Ascending aorta (tissue), 2 donors: ENCODE measurements around the gene RSRC1. TPM values are rescaled to one million over a fixed set of nuclear protein-coding genes. Genes with fewer than 3 reads are reported as not detected.
A peak's percentile ranks its signal among the peaks of the same experiment; 100 is the strongest.

Experiments
- DNase-seq, 2 donors: peaks; one replicate each; pipeline ENCODE4 v3.0.0-alpha.2; 2019; ENCODE audit warnings: low spot score in 2 of 2
- H3K27ac ChIP-seq, 2 donors: fragments of 200-600 bp; sonication (generic); one replicate each; pipeline ENCODE4 v1.5.1; 2016 to 2017; ENCODE audit warnings: mild to moderate bottlenecking in 1 of 2
- H3K27me3 ChIP-seq: fragments of 200-600 bp; sonication (generic); one replicate; pipeline ENCODE4 v1.5.1; 2017
- H3K36me3 ChIP-seq, 2 donors: fragments of 200-600 bp; sonication (generic); one replicate each; pipeline ENCODE4 v1.5.1; 2016
- H3K4me1 ChIP-seq, 2 donors: fragments of 200-600 bp; sonication (generic); one replicate each; pipeline ENCODE4 v1.5.1; 2016 to 2017; ENCODE audit warnings: mild to moderate bottlenecking in 1 of 2
- H3K4me3 ChIP-seq, 2 donors: fragments of 200-600 bp; sonication (generic); one replicate each; pipeline ENCODE4 v1.5.1; 2016 to 2017; ENCODE audit warnings: mild to moderate bottlenecking in 1 of 2
- H3K9me3 ChIP-seq, 2 donors: fragments of 200-600 bp; sonication (generic); one replicate each; pipeline ENCODE4 v1.5.1; 2016
- CTCF ChIP-seq, 3 experiments: fragments of 200-600 bp in 2 of 3; fragments of 450-650 bp in 1 of 3; sonication (generic) in 2 of 3; IDR thresholded peaks; one replicate each; pipeline ENCODE4 v1.5.1; 2016 to 2019; ENCODE audit warnings: antibody characterized with exemption in 3 of 3, mild to moderate bottlenecking in 1 of 3, moderate library complexity in 1 of 3
- intact Hi-C: fragments of 100-400 bp; cut with DNase I; formaldehyde crosslinking; loops from one replicate; pipeline ENCODE4 v1.15.1; 2023
- total RNA-seq: library from RNA; depleted of rRNA; stranded (reverse); fragments of >200 nt; gene quantifications from one replicate; pipeline ENCODE4 v1.1.0, GENCODE V29; 2016

RSRC1 gene
- total RNA-seq, 1 donor from 2014 or later = 28.0 TPM

- Histone ChIP-seq H3K4me3 (peak overlapping the region; percentile 44 to 57), H3K27me3 (peaks cover 30% of the 10 kb centered on the region), H3K27ac (no peak overlapping the region), H3K4me1 (peaks cover 7 to 8% of the 10 kb centered on the region in 2 donors), H3K36me3 (no peaks in the 10 kb centered on the region), H3K9me3 (no peaks in the 10 kb centered on the region)
- no peak for TF ChIP-seq CTCF (IDR thresholded peaks at IDR 0.05)
- peak in 1 of 2 donors; percentile 63 for DNase-seq
- intact Hi-C loops = no loop called here
Measured at GRCh38 chr3:158097593-158098308, 12.1 kb upstream of the RSRC1 start.

- Histone ChIP-seq H3K36me3 (no peaks in the 10 kb centered on the region), H3K4me1 (peaks cover 7 to 9% of the 10 kb centered on the region in 2 donors), H3K27ac (no peak overlapping the region), H3K27me3 (peaks cover 35% of the 10 kb centered on the region), H3K4me3 (peak overlapping the region; percentile 44 to 57), H3K9me3 (no peaks in the 10 kb centered on the region)
- intact Hi-C loops = no loop called here
- no peak for TF ChIP-seq CTCF (IDR thresholded peaks at IDR 0.05)
- no peak for DNase-seq
Measured at GRCh38 chr3:158098309-158098639, 11.6 kb upstream of the RSRC1 start.

GRCh38 chr3:158098834-158099424, 11.0 kb upstream of the RSRC1 start:
- Histone ChIP-seq H3K4me1 (peaks cover 7 to 13% of the 10 kb centered on the region in 2 donors), H3K4me3 (no peak overlapping the region), H3K9me3 (no peaks in the 10 kb centered on the region), H3K36me3 (no peaks in the 10 kb centered on the region), H3K27me3 (peaks cover 40% of the 10 kb centered on the region), H3K27ac (no peak overlapping the region)
- no peak for DNase-seq
- TF ChIP-seq CTCF (IDR thresholded peaks at IDR 0.05) = no peak
- intact Hi-C loops = no loop called here

GRCh38 chr3:158100681-158101080, 9.2 kb upstream of the RSRC1 start:
- Histone ChIP-seq H3K9me3 (no peaks in the 10 kb centered on the region), H3K4me1 (peaks cover 13 to 14% of the 10 kb centered on the region in 2 donors), H3K27me3 (peaks cover 47% of the 10 kb centered on the region), H3K27ac (no peak overlapping the region), H3K4me3 (no peak overlapping the region), H3K36me3 (no peaks in the 10 kb centered on the region)
- intact Hi-C loops = loop anchor here (10.0 kb wide), 1 partner anchor 926 kb away; no protein-coding TSS in a partner anchor
- DNase-seq = no peak
- TF ChIP-seq CTCF (IDR thresholded peaks at IDR 0.05) = no peak

- no peak for TF ChIP-seq CTCF (IDR thresholded peaks at IDR 0.05)
- Histone ChIP-seq H3K27me3 (peaks cover 47% of the 10 kb centered on the region), H3K9me3 (no peaks in the 10 kb centered on the region), H3K27ac (no peak overlapping the region), H3K4me3 (no peak overlapping the region), H3K36me3 (no peaks in the 10 kb centered on the region), H3K4me1 (peaks cover 14 to 17% of the 10 kb centered on the region in 2 donors)
- DNase-seq = no peak
- intact Hi-C loops = loop anchor here (10.0 kb wide), 1 partner anchor 927 kb away; no protein-coding TSS in a partner anchor
Measured at GRCh38 chr3:158101335-158102241, 8.3 kb upstream of the RSRC1 start.
